CD4-positive, alpha-beta T cell treated with Interleukin-1 beta for 1 hour (primary cell): ENCODE measurements around the gene APOE.
A peak's percentile ranks its signal among the peaks of the same experiment; 100 is the strongest.
"Not testable (repeated sequence)": the region's sequence is repeated elsewhere in the genome, so short reads cannot be mapped to it uniquely, and the experiment has no call there.

Source experiments
- DNase-seq, 2 donors: peaks; one replicate each; pipeline ENCODE4 v3.0.0-alpha.2; 2020 to 2022

The APOE gene

DNA sequence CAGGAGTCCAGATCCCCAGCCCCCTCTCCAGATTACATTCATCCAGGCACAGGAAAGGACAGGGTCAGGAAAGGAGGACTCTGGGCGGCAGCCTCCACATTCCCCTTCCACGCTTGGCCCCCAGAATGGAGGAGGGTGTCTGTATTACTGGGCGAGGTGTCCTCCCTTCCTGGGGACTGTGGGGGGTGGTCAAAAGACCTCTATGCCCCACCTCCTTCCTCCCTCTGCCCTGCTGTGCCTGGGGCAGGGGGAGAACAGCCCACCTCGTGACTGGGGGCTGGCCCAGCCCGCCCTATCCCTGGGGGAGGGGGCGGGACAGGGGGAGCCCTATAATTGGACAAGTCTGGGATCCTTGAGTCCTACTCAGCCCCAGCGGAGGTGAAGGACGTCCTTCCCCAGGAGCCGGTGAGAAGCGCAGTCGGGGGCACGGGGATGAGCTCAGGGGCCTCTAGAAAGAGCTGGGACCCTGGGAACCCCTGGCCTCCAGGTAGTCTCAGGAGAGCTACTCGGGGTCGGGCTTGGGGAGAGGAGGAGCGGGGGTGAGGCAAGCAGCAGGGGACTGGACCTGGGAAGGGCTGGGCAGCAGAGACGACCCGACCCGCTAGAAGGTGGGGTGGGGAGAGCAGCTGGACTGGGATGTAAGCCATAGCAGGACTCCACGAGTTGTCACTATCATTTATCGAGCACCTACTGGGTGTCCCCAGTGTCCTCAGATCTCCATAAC, at the start of gene APOE:
APOE (plus strand) TSS at position 360 of the 724 bp plus-strand sequence. CDS start 829 bp downstream, outside the sequence.
- DNase-seq: no peak

GRCh38 chr19:44856421-44857083, 49.0 kb upstream of the APOE start:
- no peak for DNase-seq

DNA sequence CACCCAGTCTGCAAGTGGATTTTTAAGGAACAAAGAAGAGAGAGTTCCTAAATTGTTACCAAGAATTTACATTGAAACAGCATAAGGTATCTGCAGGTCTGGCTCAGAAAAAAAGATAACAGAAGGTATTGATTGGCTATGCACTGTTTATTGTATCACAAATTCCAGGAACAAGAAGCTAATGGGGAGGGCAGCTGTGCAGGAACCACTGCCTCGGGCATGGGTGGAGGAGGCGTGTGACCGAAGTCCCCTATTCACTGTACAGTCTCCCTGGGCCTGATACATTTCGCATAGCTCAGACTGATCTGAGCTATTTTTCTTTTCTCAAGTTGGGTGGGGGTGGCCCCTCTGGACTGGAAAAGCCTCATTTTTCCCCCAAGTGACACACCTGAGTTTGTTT, 47.8 kb upstream of the APOE start:
- no peak for DNase-seq

GRCh38 chr19:44861576-44861975, 44.0 kb upstream of the APOE start:
- not testable (repeated sequence) for DNase-seq

DNA sequence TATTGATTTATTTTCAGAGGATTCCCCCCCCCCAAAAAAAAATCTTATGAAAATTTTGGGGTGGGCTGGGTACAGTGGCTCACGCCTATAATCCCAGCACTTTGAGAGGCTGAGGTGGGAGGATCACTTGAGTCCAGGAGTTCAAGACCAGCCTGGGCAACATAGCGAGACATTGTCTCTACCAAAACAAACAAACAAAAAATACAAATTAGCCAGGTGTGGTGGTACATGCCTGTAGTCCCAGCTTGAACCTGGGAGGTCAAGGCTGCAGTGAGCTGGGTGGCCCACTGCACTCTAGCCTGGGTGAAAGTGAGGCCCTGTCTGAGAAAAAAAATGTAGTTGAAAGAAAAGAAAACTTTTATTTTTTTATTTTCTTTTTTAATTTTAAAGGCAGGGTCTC, 41.6 kb upstream of the APOE start:
- DNase-seq: no peak

DNA sequence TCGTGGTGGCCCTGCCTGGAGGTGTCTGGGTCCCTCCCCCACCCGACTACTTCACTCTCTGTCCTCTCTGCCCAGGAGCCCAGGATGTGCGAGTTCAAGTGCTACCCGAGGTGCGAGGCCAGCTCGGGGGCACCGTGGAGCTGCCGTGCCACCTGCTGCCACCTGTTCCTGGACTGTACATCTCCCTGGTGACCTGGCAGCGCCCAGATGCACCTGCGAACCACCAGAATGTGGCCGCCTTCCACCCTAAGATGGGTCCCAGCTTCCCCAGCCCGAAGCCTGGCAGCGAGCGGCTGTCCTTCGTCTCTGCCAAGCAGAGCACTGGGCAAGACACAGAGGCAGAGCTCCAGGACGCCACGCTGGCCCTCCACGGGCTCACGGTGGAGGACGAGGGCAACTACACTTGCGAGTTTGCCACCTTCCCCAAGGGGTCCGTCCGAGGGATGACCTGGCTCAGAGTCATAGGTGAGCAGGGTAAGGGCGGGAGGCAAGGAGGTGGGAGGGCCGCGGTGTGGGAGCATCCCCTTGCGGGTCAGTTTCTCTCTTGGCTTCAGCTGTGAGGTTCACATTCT, 40.3 kb upstream of the APOE start:
- no peak for DNase-seq

DNA sequence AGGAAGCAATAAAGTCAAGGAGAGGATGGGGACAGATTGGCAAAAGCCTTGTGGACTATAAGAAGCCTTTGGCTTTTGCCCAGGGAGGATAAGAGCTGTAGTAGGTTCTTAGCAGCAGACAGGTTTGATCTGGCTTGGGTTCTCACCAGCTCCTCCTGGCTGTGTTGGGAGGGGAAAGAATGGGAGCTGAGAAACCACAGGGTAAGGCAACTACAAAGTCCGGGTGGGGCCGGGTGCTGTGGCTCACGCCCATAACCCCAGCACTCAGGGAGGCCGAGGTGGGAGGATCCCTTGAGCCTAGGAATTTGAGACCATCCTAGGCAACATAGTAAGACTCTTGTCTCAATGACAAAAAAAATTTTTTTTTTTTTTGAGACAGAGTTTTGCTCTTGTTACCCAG, 38.9 kb upstream of the APOE start:
- no peak for DNase-seq

- no peak for DNase-seq
Measured at GRCh38 chr19:44867578-44867977, 38.0 kb upstream of the APOE start.

DNA sequence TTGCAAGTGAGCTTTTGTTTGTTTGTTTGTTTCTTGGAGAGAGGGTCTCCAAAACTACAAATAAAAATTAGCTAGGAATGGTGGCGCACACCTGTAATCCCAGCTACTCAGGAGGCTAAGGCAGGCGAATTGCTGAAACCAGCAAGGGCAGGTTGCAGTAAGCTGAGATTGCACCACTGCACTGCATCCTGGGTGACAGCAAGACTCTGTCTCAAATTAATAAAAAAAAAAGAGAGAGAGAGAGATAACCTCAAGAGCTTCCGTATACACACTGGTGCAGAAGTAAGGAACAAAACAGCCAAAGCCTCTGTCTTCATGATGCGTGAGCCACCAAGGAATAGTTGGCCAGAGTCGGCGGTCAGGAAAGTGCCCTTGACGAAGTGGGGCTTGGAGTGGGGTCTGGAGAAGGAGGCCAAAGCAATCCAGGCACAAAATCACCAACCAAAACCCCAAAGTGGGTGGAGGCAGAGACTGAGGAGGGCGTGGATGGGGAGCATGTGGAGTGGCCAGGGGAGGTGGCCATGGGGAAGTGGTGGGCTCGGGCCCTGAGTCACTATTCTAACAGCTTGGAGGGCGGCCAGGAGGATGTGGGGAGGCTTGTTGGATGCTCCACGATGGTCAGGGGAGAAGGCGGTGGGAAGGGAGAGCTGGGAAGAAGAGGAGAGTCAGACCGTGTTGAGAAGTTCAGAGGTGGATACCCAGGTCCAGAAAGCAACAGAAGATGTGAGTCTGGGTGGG, 35.7 kb upstream of the APOE start:
- peak in 1 of 2 donors; percentile 13 for DNase-seq

DNA sequence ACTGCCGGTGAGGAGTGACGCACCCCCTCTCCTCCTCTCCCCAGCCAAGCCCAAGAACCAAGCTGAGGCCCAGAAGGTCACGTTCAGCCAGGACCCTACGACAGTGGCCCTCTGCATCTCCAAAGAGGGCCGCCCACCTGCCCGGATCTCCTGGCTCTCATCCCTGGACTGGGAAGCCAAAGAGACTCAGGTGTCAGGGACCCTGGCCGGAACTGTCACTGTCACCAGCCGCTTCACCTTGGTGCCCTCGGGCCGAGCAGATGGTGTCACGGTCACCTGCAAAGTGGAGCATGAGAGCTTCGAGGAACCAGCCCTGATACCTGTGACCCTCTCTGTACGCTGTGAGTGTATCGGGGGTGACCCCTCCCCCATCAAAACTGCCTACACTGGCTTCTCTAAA, 33.8 kb upstream of the APOE start:
- DNase-seq: no peak

DNA sequence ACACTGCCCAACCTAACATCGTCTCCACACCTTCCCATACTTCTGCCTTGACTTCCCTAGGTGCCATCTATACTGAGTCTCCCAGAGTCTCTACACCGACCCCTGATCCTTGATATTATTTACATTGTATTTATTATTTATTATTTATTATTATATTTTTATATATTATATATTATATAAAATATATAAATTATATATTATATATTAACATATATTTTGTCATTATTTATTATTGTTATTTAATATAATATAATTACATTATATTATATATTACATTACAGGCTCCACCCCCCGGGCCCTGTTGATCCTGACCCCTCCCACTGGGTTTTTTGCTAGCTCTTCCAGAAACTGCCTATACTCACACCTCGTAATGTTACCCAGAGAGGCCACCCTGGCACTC, 32.9 kb upstream of the APOE start:
- DNase-seq: no peak

- no peak for DNase-seq
Measured at GRCh38 chr19:44874317-44874716, 31.3 kb upstream of the APOE start.

DNA sequence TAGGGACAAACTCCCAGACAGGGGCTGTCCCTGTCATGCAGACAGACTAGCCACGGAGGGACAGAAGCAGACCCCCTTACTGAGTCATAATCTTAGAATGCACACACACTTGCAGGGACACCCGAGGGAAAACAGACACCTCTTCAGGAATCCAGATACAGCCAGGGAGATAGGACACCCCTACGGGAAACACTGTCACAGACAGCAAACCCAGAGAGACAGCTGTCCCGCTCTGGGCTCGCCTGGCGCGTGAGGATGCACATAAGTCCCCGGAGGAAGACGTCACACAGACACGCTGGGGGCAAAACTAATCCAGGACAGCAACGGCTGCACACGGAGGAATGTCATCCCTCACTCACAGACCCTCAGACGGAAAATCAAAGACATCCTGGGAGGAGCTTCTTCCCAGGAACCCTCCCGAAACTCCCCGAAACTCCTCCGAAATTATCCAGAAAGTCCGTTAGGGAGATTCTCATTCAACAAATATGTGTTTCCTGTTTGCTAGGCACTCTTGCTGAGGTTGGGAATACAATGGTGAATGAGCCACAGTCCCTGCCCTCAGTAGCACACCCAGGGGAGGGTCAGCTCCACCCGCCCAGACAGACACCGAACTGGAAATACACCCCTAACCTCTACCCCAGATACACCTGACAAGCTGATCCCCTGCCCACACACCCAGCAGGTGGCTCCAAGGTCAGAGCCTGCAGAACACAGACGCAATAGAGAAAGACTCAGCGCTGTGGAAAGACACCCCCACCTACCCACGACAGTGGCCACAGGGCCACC, 29.7 kb upstream of the APOE start:
- no peak for DNase-seq

DNA sequence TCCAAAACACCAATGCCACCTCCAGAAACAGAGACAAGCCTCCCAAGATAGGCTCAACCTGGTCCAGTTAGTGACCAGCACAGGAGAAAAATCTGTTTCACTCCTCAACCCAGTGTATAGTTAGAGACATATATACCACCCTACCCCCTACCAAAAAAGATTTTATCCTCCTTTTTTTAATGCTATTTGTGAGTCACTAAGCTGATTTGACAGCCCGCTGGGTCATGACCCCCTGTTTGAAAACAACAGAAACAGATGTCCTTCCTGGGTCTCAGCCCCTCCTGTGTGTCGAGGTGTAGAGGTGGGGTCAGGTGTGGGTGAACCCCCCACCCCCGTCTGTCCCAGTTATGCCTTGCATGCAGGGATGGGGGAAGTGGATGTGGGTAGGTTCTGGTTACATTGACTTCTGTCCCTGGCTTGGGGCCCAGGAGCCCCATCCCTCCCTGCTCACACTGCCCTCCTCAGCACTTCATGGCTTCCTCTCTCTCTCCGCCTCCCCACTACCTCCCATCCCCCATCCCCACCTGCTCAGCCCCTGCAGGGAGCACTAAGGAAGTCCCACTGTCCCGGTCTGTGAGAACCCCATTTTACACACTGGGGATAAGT, 28.6 kb upstream of the APOE start:
- DNase-seq: no peak

GRCh38 chr19:44878120-44878865, 27.3 kb upstream of the APOE start:
- DNase-seq: no peak

DNA sequence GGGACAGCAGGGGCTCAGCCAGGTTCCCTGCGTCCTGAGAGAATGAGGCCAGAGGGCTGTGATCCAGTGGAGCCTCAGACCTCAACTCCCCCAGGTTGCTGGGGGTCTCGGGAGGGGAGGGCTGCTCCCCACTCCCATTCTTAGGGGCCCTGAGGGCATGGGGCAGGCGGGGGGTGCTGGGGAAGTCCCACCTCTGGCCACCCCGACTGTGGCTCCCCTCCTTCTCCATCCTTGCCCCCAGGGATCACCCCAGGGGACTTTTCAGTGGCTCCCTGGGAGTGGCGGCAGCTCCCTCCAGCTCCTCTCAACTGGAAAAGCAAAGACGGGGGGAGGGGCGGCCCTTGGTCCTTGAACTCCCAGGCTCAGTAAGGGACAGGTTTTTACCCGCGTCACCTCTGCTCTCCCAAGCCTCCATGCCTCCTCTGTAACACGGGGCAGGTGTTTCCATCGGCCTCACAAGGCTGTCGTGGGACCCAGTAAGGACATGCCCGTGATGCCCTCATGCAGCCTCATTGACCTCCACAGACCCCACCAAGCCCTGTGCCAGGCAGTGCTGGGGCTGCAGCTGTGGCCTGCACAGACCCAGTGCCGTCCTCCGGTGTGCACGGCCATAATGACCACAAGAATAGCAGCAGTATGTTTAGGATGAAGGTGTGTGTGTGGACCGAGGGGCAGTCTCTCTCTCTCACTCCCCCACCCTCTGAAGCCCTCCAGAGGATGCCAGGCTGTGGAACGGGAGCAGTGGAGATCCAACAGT, 26.1 kb upstream of the APOE start:
- DNase-seq: no peak

DNA sequence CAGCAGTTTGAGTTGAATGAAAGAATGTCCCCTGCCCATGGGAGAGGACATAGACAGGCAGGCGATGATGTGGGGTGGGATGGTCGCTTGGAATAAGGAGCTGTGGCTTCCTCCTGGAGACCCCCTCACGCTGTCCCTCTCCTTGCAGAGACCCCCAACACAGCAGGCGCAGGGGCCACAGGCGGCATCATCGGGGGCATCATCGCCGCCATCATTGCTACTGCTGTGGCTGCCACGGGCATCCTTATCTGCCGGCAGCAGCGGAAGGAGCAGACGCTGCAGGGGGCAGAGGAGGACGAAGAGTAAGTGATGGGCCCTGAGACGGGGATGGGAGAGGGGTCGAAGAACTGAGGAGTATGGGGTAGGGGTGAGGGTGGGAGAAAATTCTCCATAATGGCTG, 23.5 kb upstream of the APOE start:
- DNase-seq: no peak

DNA sequence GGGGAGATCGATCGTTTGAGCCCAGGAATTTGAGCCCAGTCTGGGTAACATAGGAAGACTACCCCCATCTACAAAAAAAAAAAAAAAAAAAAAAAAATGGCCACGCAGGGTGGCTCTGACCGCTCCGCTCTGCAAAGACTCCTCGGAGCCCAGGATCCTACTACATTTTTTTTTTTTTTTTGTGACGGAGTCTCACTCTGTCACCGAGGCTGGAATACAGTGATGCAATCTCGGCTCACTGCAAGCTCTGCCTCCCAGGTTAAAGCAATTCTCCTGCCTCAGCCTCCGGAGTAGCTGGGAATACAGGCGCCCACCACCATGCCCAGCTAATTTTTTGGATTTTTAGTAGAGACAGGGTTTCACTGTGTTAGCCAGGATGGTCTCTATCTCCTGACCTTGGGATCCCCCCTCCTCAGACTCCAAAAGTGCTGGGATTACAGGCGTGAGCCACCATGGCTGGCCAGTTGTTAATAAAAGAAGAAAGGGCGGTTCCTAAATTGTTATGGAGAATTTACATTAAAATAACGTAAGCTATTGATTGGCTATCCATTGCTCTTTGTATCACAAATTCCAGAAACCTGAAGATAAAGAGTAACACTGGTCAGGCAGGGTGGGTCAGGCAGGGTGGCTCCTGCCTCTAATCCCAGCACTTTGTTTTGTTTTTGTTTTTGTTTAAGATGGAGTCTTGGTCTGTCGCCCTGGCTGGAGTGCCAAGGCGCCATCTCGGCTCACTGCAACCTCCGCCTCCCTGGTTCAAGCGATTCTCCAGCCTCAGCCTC, 22.8 kb upstream of the APOE start:
- not testable (repeated sequence) for DNase-seq

- DNase-seq: no peak
Measured at GRCh38 chr19:44883922-44884321, 21.7 kb upstream of the APOE start.

DNA sequence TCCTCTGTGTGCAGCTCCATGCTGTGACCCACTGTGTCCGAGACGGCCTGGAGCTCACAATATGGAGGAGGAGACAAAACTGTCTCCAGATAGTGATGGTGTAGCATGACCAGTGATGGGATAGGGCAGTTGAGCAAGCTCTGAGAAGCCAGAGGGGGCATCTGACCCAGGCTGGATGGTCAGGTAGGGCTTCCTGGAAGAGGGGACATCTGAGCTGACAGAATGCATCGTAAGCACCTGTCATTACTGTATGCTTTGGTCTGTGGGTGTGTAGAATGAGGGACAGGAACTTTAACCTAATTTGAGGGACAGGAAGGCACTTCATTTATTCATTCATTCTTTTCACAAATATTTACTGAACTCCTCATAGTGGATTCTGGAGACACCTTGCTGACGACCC, 21.0 kb upstream of the APOE start:
- DNase-seq: no peak
